ENCODE measurements around the gene OSBP2.

Gene OSBP2

GRCh38 chr22:30872285-30873041 lies 177.8 kb downstream of the OSBP2 start:
- no peak for TF ChIP-seq CTCF (conservative IDR thresholded peaks at IDR 0.05; ENCODE audit: low read depth, low read length)
- H3K4me3 ChIP-seq (ENCODE audit: low read depth, low read length): no peak overlapping the region
- no peak for DNase-seq (ENCODE audit: low read depth)

- DNase-seq (ENCODE audit: low read depth): no peak
- no peak for TF ChIP-seq CTCF (conservative IDR thresholded peaks at IDR 0.05; ENCODE audit: low read depth, low read length)
- H3K4me3 ChIP-seq (ENCODE audit: low read depth, low read length): no peak overlapping the region
Measured at GRCh38 chr22:30873086-30873650, 178.5 kb downstream of the OSBP2 start.

- no peak overlapping the region for H3K4me3 ChIP-seq (ENCODE audit: low read depth, low read length)
- DNase-seq (ENCODE audit: low read depth): no peak
- TF ChIP-seq CTCF (conservative IDR thresholded peaks at IDR 0.05; ENCODE audit: low read depth, low read length): no peak
Measured at GRCh38 chr22:30873661-30874060, 179.0 kb downstream of the OSBP2 start.

- no peak for TF ChIP-seq CTCF (conservative IDR thresholded peaks at IDR 0.05; ENCODE audit: low read depth, low read length)
- H3K4me3 ChIP-seq (ENCODE audit: low read depth, low read length): no peak overlapping the region
- no peak for DNase-seq (ENCODE audit: low read depth)
Measured at GRCh38 chr22:30874431-30875370, 180.0 kb downstream of the OSBP2 start.

GRCh38 chr22:30875481-30876215 lies 181.0 kb downstream of the OSBP2 start:
- no peak for DNase-seq (ENCODE audit: low read depth)
- no peak overlapping the region for H3K4me3 ChIP-seq (ENCODE audit: low read depth, low read length)
- TF ChIP-seq CTCF (conservative IDR thresholded peaks at IDR 0.05; ENCODE audit: low read depth, low read length): no peak

- no peak for DNase-seq (ENCODE audit: low read depth)
- H3K4me3 ChIP-seq (ENCODE audit: low read depth, low read length): no peak overlapping the region
- TF ChIP-seq CTCF (conservative IDR thresholded peaks at IDR 0.05; ENCODE audit: low read depth, low read length): no peak
Measured at GRCh38 chr22:30876221-30876751, 181.6 kb downstream of the OSBP2 start.
